NCI-H748 (cell line): ENCODE measurements around the gene ABHD3.
"Not testable (repeated sequence)": the region's sequence is repeated elsewhere in the genome, so short reads cannot be mapped to it uniquely, and the experiment has no call there.

ENCODE experiments used
- DNase-seq: peaks from one replicate; lab custom pipeline; 2025; ENCODE audit not compliant: unreplicated experiment; lab: John Stamatoyannopoulos, UW

Gene ABHD3

DNA sequence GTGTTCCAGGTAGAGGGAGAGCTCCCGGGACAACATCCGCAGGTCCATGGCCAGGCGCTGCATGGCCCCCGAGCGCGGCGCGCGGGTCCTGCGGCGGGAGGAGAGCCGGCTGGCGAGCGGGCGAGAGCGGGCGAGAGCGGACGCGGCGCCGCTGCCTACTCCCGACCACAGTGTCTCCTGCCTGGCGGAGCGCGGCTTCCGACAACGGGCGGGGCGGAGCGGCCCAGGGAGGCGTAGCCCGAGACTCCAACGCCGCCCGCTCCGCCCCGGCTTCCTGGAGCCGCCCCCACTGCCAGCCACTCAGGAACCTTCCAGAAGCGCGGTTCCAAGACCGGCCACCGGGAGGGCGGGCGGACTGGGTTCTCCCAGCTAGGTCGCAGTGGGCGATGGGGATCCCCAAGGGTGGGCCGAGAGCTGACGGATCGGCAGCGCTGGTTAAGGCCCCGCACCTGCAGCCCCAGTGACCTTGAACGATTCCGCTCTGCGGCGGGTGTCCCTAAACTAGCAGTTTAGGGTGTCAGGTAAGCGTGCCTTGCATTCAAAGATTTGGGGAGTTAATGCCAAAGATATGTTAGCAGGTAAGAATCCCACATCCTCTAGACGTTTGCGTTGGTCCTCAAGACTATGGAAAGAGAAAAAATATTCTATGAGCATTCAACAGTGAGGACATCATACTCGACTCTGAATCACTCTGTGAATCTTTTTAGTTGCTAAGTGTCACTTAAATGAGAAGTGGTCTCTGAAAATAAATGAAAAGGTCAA, at the start of gene ABHD3:
TSS of gene ABHD3 (minus strand) at position 172 of the 762 bp plus-strand sequence. CDS start at position 63, 109 bp downstream.
- DNase-seq = peak; percentile 97

- peak; percentile 27 for DNase-seq
These were observed 43.5 kb upstream of the ABHD3 start for GRCh38 chr18:21747764-21748693.

DNA sequence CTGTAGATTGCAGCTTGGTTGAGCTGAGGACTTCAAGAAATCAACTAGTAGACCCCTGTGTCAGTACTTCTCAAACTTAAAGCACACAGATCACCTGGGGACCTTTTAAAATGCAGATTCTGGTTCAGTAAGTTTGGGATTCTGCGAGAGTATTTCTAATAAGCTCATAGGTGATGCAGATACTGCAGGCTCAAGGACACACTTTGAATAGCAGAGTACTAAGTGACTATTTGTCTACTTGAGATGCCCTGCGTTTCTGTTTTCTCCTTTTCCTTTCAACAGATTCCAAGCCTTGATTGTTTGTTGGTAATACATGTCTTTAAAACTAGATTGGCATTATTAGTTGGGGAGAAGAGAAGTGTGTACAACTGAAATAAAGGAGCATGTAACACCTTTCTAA, 42.7 kb upstream of the ABHD3 start:
- no peak for DNase-seq

GRCh38 chr18:21745231-21745630, 40.7 kb upstream of the ABHD3 start:
- no peak for DNase-seq

- DNase-seq = no peak
These were observed 38.7 kb upstream of the ABHD3 start for GRCh38 chr18:21743166-21743832.

- DNase-seq = no peak
These were observed 37.7 kb upstream of the ABHD3 start for GRCh38 chr18:21742315-21742687.

DNA sequence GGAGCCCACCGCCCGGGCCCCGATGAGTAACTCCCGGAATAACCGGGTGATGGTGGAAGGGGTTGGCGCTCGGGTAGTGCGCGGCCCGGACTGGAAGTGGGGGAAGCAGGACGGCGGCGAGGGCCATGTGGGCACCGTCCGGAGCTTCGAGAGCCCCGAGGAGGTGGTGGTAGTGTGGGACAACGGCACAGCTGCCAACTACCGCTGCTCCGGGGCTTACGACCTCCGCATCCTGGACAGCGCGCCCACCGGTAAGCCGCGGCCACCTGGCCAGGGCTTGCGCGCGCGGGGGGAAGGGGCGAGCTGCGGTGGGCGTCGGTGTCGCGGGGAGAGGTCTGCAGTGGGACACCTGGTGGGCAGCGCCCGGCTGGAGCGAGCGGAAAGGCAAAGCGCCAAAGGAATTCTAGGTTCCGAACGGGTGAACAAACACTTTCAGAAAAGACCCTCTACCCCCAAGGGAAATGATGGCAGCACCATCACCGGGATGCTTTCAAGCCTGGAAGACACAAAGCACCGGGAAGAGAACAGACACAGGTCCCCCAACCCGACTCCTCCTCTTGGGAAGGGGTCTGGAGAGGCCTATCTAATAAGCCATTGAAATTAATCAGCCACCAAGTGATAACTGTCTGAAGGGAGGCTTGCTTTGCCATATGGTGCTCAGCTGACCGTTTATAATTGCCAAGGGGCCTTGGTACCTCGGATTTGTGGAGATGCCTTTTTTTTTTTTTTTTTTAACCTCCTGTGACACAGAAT, 37.2 kb upstream of the ABHD3 start:
- DNase-seq = peak; percentile 74

GRCh38 chr18:21741312-21741561, 36.7 kb upstream of the ABHD3 start:
- DNase-seq = no peak

DNA sequence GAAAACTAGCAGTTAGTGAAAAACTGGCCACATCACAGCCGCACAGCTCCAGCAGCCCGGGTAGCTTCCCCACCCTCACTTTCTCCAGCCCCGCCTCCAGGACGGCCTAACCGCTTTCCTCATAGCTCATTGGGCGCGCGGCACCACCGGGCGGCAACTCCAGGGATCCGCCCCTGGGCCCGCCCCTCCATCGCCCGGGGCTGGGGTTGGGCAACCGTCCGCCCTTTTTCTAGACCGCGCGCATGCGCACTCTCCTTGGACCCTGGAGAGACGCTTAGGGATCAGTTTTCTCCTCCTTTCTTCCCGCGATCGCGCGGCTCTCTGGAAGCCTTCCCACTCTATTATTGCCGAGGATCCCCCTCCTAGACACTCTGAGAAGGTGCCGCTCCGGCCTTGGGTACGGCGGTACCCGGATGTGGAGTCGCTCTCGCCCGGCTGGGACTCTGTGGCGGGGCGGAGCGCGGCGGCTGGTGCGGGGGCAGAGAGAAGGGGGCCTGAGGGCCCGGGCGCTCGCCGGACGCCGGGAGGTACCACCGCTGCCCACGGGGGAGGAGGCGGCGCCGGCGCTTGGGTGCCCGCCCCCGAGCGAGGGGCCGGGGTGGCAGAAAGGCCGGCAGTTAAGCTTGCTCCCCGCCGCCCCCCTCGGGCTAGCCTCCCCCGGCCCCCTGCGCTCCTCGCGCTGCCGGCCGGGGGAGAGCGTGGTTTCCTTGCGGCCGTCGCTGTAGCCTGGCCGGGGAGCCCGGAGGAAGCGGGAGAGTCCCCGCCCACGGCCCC, 36.2 kb upstream of the ABHD3 start, which contains the start of gene MIB1:
TSS of gene MIB1 (plus strand) at position 255 of the 774 bp plus-strand sequence. CDS start 792 bp downstream, outside the sequence.
- DNase-seq = peak; percentile 99

- DNase-seq = peak; percentile 34
These were observed 35.3 kb upstream of the ABHD3 start for GRCh38 chr18:21739604-21740537.

GRCh38 chr18:21736926-21737325, 32.4 kb upstream of the ABHD3 start:
- not testable (repeated sequence) for DNase-seq

GRCh38 chr18:21735452-21736015, 31.0 kb upstream of the ABHD3 start:
- peak; percentile 90 for DNase-seq

GRCh38 chr18:21733011-21733410, 28.4 kb upstream of the ABHD3 start:
- DNase-seq = no peak

GRCh38 chr18:21727702-21728101, 23.1 kb upstream of the ABHD3 start:
- no peak for DNase-seq

- DNase-seq = no peak
These were observed 20.6 kb upstream of the ABHD3 start for GRCh38 chr18:21725201-21725600.

- no peak for DNase-seq
These were observed 18.1 kb upstream of the ABHD3 start for GRCh38 chr18:21722687-21723086.

- no peak for DNase-seq
These were observed 9.9 kb upstream of the ABHD3 start for GRCh38 chr18:21714474-21714873.

GRCh38 chr18:21707130-21707529, 2.6 kb upstream of the ABHD3 start:
- not testable (repeated sequence) for DNase-seq

GRCh38 chr18:21706386-21706865, 1.9 kb upstream of the ABHD3 start:
- no peak for DNase-seq
